Astrocyte (in vitro differentiated cells and primary cell): Measurements from ENCODE around the gene PI4K2A.

Source experiments
- CTCF ChIP-seq: IDR thresholded peaks from 2 replicates; pipeline ENCODE4 v1.5.1; 2011; ENCODE audit warnings: low read depth, mild to moderate bottlenecking, inconsistent platforms, low read length, moderate library complexity; ENCODE audit not compliant: insufficient read depth
- EZH2 ChIP-seq: IDR thresholded peaks from 2 replicates; pipeline ENCODE4 v1.6.1; 2012; ENCODE audit warnings: mild to moderate bottlenecking, low read length, inconsistent platforms; ENCODE audit not compliant: insufficient read depth

- TF ChIP-seq CTCF (no peak), EZH2 (no peak)
Observed at GRCh38 chr10:97690133-97690532, 49.7 kb downstream of the PI4K2A start.
